HepG2 (cell line): ENCODE data around the gene SALL4. TPM values are rescaled to one million over a fixed set of nuclear protein-coding genes. Genes with fewer than 3 reads are reported as not detected.

Experiments used
- AKAP8 ChIP-seq: sonication (generic); formaldehyde crosslinking; IDR thresholded peaks from 2 replicates; pipeline ENCODE4 v1.5.1; 2020; ENCODE audit warnings: mild to moderate bottlenecking, missing genetic modification reagents
- ASH2L ChIP-seq: fragments of 300-600, 200-600 bp; sonication (generic); IDR thresholded peaks from 2 replicates; pipeline ENCODE4 v1.7.0; 2017; ENCODE audit warnings: low read depth, mild to moderate bottlenecking, moderate library complexity, mixed read lengths, low read length; ENCODE audit not compliant: insufficient read length
- EED ChIP-seq: sonication (generic); formaldehyde crosslinking; IDR thresholded peaks from 2 replicates; pipeline ENCODE4 v1.5.0; 2020; ENCODE audit warnings: mild to moderate bottlenecking, missing genetic modification reagents
- ETV6 ChIP-seq: sonication (generic); formaldehyde crosslinking; conservative IDR thresholded peaks from 2 replicates; pipeline ENCODE4 v1.4.0; 2020; ENCODE audit warnings: missing genetic modification reagents
- FIP1L1 ChIP-seq: fragments of 200-400 bp; formaldehyde crosslinking; IDR thresholded peaks from 2 replicates; pipeline ENCODE4 v1.6.1; 2018; ENCODE audit warnings: low read depth, mild to moderate bottlenecking, low read length, moderate library complexity, borderline replicate concordance; ENCODE audit not compliant: insufficient read depth
- JUN ChIP-seq: sonication (generic); formaldehyde crosslinking; IDR thresholded peaks from 2 replicates; pipeline ENCODE4 v1.4.0; 2020; ENCODE audit warnings: mild to moderate bottlenecking, missing genetic modification reagents
- MTF2 ChIP-seq: sonication (generic); formaldehyde crosslinking; IDR thresholded peaks from 2 replicates; pipeline ENCODE4 v1.5.0; 2020; ENCODE audit warnings: missing genetic modification reagents, borderline replicate concordance
- MYNN ChIP-seq: sonication (generic); formaldehyde crosslinking; IDR thresholded peaks from 2 replicates; pipeline ENCODE4 v1.4.0; 2020; ENCODE audit warnings: mild to moderate bottlenecking, low read depth, missing genetic modification reagents
- POLR2AphosphoS2 ChIP-seq: IDR thresholded peaks from 2 replicates; pipeline ENCODE4 v1.6.1; 2011; ENCODE audit warnings: low read depth, low read length, improper control_type of control experiment
- RXRB ChIP-seq: IDR thresholded peaks from 2 replicates; pipeline ENCODE4 v1.6.1; 2016; ENCODE audit warnings: borderline replicate concordance, missing genetic modification reagents, missing compliant biosample characterization
- USF2 ChIP-seq, 2 experiments: sonication (generic) in 1 of 2; formaldehyde crosslinking in 1 of 2; IDR thresholded peaks; 2 replicates each; pipeline versions ENCODE4 v1.5.1 to v1.6.1; 2011 to 2020; ENCODE audit warnings: borderline replicate concordance in 1 of 2, low read depth in 1 of 2, low read length in 1 of 2, mild to moderate bottlenecking in 1 of 2, missing genetic modification reagents in 1 of 2, moderate library complexity in 1 of 2
- ZBTB21 ChIP-seq: sonication (generic); formaldehyde crosslinking; IDR thresholded peaks from 2 replicates; pipeline ENCODE4 v1.4.0; 2020; ENCODE audit warnings: missing genetic modification reagents
- ZBTB7B ChIP-seq: sonication (generic); formaldehyde crosslinking; IDR thresholded peaks from 2 replicates; pipeline ENCODE4 v1.4.0; 2020; ENCODE audit warnings: missing genetic modification reagents
- ZNF142 ChIP-seq: sonication (generic); formaldehyde crosslinking; IDR thresholded peaks from 2 replicates; pipeline ENCODE4 v1.4.0; 2020; ENCODE audit warnings: missing genetic modification reagents
- ZNF317 ChIP-seq: sonication (generic); formaldehyde crosslinking; IDR thresholded peaks from 2 replicates; pipeline ENCODE4 v1.5.0; 2020; ENCODE audit warnings: mild to moderate bottlenecking, missing genetic modification reagents
- ZNF580 ChIP-seq: IDR thresholded peaks from 2 replicates; pipeline ENCODE4 v1.6.1; 2016; ENCODE audit warnings: low read depth, borderline replicate concordance
- ZNF670 ChIP-seq: sonication (generic); formaldehyde crosslinking; IDR thresholded peaks from 2 replicates; pipeline ENCODE4 v1.8.0; 2022; ENCODE audit warnings: mild to moderate bottlenecking, missing genetic modification reagents, borderline replicate concordance
- ZNF710 ChIP-seq: sonication (generic); formaldehyde crosslinking; IDR thresholded peaks from 2 replicates; pipeline ENCODE4 v1.5.0; 2020; ENCODE audit warnings: mild to moderate bottlenecking, missing genetic modification reagents, borderline replicate concordance
- ZNF747 ChIP-seq: sonication (generic); formaldehyde crosslinking; IDR thresholded peaks from 2 replicates; pipeline ENCODE4 v1.8.1; 2023; ENCODE audit warnings: missing genetic modification reagents, mild to moderate bottlenecking, borderline replicate concordance
- polyA plus RNA-seq, 8 experiments: library from polyadenylated mRNA; depleted of rRNA in 3 of 8; stranded (reverse) in 7 of 8; unstranded in 1 of 8; fragments of >200 nt; fragmentation: Illumina TruSeq in 4 of 8; extraction: Trizol in 4 of 8; gene quantifications; 2 replicates each; pipeline versions ENCODE4 v1.2.1 to v1.2.3, GENCODE V29; 2011 to 2016; ENCODE audit warnings: low read depth in 4 of 8, missing spikeins in 1 of 8, mixed read lengths in 1 of 8; ENCODE audit not compliant: insufficient read depth in 1 of 8
- total RNA-seq, 5 experiments: library from RNA; depleted of rRNA; stranded (reverse); fragments of >200 nt; fragmentation: Illumina TruSeq; extraction: Trizol; gene quantifications; 2 replicates each; pipeline ENCODE4 v1.2.3, GENCODE V29; 2016; ENCODE audit warnings: low read depth in 1 of 5

Gene SALL4
- total and polyA plus RNA-seq, 2 of the 13 experiments (the other 11 are each of a cell fraction or from before 2014, with no cell fraction given), result 0.33 to 1.8 TPM

- no peak for TF ChIP-seq USF2 (IDR thresholded peaks at IDR 0.05; ENCODE audit: low read depth, low read length)
- no peak for TF ChIP-seq USF2 (CRISPR knock-in tag; IDR thresholded peaks at IDR 0.05; ENCODE audit: borderline replicate concordance)
- TF ChIP-seq ZBTB21 (CRISPR knock-in tag), result no peak
- no peak for TF ChIP-seq ETV6 (CRISPR knock-in tag)
- no peak for TF ChIP-seq ZNF710 (CRISPR knock-in tag)
- peak; percentile 65 for TF ChIP-seq RXRB (CRISPR knock-in tag)
- TF ChIP-seq MYNN (CRISPR knock-in tag), result no peak
- TF ChIP-seq MTF2 (CRISPR knock-in tag), result no peak
- TF ChIP-seq ZNF580 (CRISPR knock-in tag), result no peak
- no peak for TF ChIP-seq ZBTB7B (CRISPR knock-in tag)
- TF ChIP-seq ZNF317 (CRISPR knock-in tag), result peak; percentile 93
- TF ChIP-seq AKAP8 (CRISPR knock-in tag), result no peak; the same call in 1 of the 2 replicates
- no peak for TF ChIP-seq EED (CRISPR knock-in tag)
- TF ChIP-seq FIP1L1, result no peak
- TF ChIP-seq JUN (CRISPR knock-in tag), result no peak
- TF ChIP-seq ZNF747 (CRISPR knock-in tag), result 0 out of 2 replicates have a peak, but pooled peaks have one; percentile 50
- TF ChIP-seq POLR2AphosphoS2, result no peak
- TF ChIP-seq ZNF142 (CRISPR knock-in tag), result 0 out of 2 replicates have a peak, but pooled peaks have one; percentile 20
- no peak for TF ChIP-seq ASH2L
- no peak for TF ChIP-seq ZNF670 (CRISPR knock-in tag)
These were observed 13.2 kb upstream of the SALL4 start (continued) for GRCh38 chr20:51815383-51816076.
